HepG2 (cell line): ENCODE measurements around the gene DHX30. TPM values are rescaled to one million over a fixed set of nuclear protein-coding genes. Genes with fewer than 3 reads are reported as not detected.

Source experiments
- KMT2A ChIP-seq: sonication (generic); formaldehyde crosslinking; IDR thresholded peaks from 2 replicates; pipeline ENCODE4 v1.4.0; 2020; ENCODE audit warnings: missing genetic modification reagents
- NR2F2 ChIP-seq: IDR thresholded peaks from 2 replicates; pipeline ENCODE4 v1.6.1; 2012; ENCODE audit warnings: low read depth, inconsistent platforms, borderline replicate concordance
- ZNF33B ChIP-seq: sonication (generic); formaldehyde crosslinking; IDR thresholded peaks from 2 replicates; pipeline ENCODE4 v1.5.1; 2020; ENCODE audit warnings: mild to moderate bottlenecking, missing genetic modification reagents
- ZNF530 ChIP-seq: sonication (generic); formaldehyde crosslinking; IDR thresholded peaks from 2 replicates; pipeline ENCODE4 v1.5.0; 2020; ENCODE audit warnings: low read depth, mild to moderate bottlenecking, missing genetic modification reagents
- polyA plus RNA-seq, 8 experiments: library from polyadenylated mRNA; depleted of rRNA in 3 of 8; stranded (reverse) in 7 of 8; unstranded in 1 of 8; fragments of >200 nt; fragmentation: Illumina TruSeq in 4 of 8; extraction: Trizol in 4 of 8; gene quantifications; 2 replicates each; pipeline versions ENCODE4 v1.2.1 to v1.2.3, GENCODE V29; 2011 to 2016; ENCODE audit warnings: low read depth in 4 of 8, missing spikeins in 1 of 8, mixed read lengths in 1 of 8; ENCODE audit not compliant: insufficient read depth in 1 of 8
- total RNA-seq, 5 experiments: library from RNA; depleted of rRNA; stranded (reverse); fragments of >200 nt; fragmentation: Illumina TruSeq; extraction: Trizol; gene quantifications; 2 replicates each; pipeline ENCODE4 v1.2.3, GENCODE V29; 2016; ENCODE audit warnings: low read depth in 1 of 5
- TF ChIP-seq, protein P1 (sequence below): sonication (generic); formaldehyde crosslinking; IDR thresholded peaks from 2 replicates; pipeline ENCODE4; 2020; ENCODE audit warnings: missing genetic modification reagents, mild to moderate bottlenecking, borderline replicate concordance
- TF ChIP-seq, protein P2 (sequence below): IDR thresholded peaks from 2 replicates; pipeline ENCODE4 v1.6.1; 2016
- TF ChIP-seq, protein P3 (sequence below): sonication (generic); formaldehyde crosslinking; IDR thresholded peaks from 2 replicates; pipeline ENCODE4 v1.9.0; 2022; ENCODE audit warnings: low read depth, missing genetic modification reagents
- TF ChIP-seq, protein P4 (sequence below): sonication (generic); formaldehyde crosslinking; IDR thresholded peaks from 2 replicates; pipeline ENCODE4 v1.8.1; 2023; ENCODE audit warnings: mild to moderate bottlenecking, missing genetic modification reagents

Gene DHX30
- total and polyA plus RNA-seq, 2 of the 13 experiments (the other 11 are each of a cell fraction or from before 2014, with no cell fraction given): 30.6 to 59.4 TPM

DNA sequence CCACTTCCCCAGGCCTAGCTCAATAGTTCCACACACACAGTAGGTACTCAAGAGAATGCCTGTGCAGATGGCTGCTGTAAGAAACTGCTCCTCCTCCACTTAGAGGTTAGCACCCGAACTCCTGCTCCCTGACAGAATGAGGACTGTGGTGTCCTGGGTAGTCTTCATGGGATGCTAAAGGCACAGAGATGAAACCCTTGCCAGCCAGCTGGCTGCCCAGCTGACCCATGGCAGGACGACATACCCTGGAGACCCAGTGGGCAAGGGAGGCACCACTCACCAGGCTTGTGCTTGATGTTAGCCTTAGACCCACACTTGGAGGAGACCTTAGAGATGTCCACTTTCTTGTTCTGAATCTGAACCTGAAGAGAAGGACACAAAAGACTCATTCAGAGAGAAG, 54.2 kb downstream of the DHX30 start (continued):
- TF ChIP-seq, protein P1, sequence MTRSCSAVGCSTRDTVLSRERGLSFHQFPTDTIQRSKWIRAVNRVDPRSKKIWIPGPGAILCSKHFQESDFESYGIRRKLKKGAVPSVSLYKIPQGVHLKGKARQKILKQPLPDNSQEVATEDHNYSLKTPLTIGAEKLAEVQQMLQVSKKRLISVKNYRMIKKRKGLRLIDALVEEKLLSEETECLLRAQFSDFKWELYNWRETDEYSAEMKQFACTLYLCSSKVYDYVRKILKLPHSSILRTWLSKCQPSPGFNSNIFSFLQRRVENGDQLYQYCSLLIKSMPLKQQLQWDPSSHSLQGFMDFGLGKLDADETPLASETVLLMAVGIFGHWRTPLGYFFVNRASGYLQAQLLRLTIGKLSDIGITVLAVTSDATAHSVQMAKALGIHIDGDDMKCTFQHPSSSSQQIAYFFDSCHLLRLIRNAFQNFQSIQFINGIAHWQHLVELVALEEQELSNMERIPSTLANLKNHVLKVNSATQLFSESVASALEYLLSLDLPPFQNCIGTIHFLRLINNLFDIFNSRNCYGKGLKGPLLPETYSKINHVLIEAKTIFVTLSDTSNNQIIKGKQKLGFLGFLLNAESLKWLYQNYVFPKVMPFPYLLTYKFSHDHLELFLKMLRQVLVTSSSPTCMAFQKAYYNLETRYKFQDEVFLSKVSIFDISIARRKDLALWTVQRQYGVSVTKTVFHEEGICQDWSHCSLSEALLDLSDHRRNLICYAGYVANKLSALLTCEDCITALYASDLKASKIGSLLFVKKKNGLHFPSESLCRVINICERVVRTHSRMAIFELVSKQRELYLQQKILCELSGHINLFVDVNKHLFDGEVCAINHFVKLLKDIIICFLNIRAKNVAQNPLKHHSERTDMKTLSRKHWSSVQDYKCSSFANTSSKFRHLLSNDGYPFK (CRISPR knock-in tag): no peak
- TF ChIP-seq, protein P2, sequence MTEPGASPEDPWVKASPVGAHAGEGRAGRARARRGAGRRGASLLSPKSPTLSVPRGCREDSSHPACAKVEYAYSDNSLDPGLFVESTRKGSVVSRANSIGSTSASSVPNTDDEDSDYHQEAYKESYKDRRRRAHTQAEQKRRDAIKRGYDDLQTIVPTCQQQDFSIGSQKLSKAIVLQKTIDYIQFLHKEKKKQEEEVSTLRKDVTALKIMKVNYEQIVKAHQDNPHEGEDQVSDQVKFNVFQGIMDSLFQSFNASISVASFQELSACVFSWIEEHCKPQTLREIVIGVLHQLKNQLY (CRISPR knock-in tag): no peak
- TF ChIP-seq, protein P3, sequence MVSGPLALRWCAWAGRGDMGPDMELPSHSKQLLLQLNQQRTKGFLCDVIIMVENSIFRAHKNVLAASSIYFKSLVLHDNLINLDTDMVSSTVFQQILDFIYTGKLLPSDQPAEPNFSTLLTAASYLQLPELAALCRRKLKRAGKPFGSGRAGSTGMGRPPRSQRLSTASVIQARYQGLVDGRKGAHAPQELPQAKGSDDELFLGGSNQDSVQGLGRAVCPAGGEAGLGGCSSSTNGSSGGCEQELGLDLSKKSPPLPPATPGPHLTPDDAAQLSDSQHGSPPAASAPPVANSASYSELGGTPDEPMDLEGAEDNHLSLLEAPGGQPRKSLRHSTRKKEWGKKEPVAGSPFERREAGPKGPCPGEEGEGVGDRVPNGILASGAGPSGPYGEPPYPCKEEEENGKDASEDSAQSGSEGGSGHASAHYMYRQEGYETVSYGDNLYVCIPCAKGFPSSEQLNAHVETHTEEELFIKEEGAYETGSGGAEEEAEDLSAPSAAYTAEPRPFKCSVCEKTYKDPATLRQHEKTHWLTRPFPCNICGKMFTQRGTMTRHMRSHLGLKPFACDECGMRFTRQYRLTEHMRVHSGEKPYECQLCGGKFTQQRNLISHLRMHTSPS (CRISPR knock-in tag): no peak
- TF ChIP-seq KMT2A (CRISPR knock-in tag) (no peak), NR2F2 (no peak), ZNF33B (CRISPR knock-in tag) (no peak), ZNF530 (CRISPR knock-in tag) (no peak)
- TF ChIP-seq, protein P4, sequence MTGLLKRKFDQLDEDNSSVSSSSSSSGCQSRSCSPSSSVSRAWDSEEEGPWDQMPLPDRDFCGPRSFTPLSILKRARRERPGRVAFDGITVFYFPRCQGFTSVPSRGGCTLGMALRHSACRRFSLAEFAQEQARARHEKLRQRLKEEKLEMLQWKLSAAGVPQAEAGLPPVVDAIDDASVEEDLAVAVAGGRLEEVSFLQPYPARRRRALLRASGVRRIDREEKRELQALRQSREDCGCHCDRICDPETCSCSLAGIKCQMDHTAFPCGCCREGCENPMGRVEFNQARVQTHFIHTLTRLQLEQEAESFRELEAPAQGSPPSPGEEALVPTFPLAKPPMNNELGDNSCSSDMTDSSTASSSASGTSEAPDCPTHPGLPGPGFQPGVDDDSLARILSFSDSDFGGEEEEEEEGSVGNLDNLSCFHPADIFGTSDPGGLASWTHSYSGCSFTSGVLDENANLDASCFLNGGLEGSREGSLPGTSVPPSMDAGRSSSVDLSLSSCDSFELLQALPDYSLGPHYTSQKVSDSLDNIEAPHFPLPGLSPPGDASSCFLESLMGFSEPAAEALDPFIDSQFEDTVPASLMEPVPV (CRISPR knock-in tag): no peak
- TF ChIP-seq, all 625 proteins: peak for 0
